KMS-11 (cell line): ENCODE data around the gene DNAJC4.

Source experiments
- H2AFZ ChIP-seq: fragments of 200-600 bp; sonication (generic); 2 replicates; pipeline ENCODE4 v1.6.1; 2016; ENCODE audit warnings: antibody characterized with exemption, mixed run types, low read depth
- H3K27ac ChIP-seq: fragments of 200-600 bp; sonication (generic); 2 replicates; pipeline ENCODE4 v1.6.1; 2016; ENCODE audit warnings: mild to moderate bottlenecking, mixed run types
- H3K27me3 ChIP-seq: fragments of 200-600 bp; sonication (generic); 2 replicates; pipeline ENCODE4 v1.6.1; 2017; ENCODE audit warnings: mild to moderate bottlenecking, low read depth, mixed run types, moderate library complexity; ENCODE audit not compliant: insufficient read depth
- H3K36me3 ChIP-seq: fragments of 200-600 bp; sonication (generic); 2 replicates; pipeline ENCODE4 v1.6.1; 2017; ENCODE audit warnings: mild to moderate bottlenecking, mixed run types; ENCODE audit not compliant: insufficient read depth
- H3K4me1 ChIP-seq: fragments of 200-600 bp; sonication (generic); 2 replicates; pipeline ENCODE4 v1.6.1; 2016; ENCODE audit warnings: mild to moderate bottlenecking, low read depth, mixed run types; ENCODE audit not compliant: poor library complexity, severe bottlenecking
- H3K4me2 ChIP-seq: fragments of 200-600 bp; sonication (generic); 2 replicates; pipeline ENCODE4 v1.7.0; 2016; ENCODE audit warnings: mild to moderate bottlenecking, mixed run types
- H3K4me3 ChIP-seq: fragments of 200-600 bp; sonication (generic); IDR thresholded peaks from 2 replicates; pipeline ENCODE4 v1.6.1; 2017; ENCODE audit warnings: low read depth, low read length, mixed read lengths; ENCODE audit not compliant: insufficient read depth
- H3K79me2 ChIP-seq: fragments of 200-600 bp; sonication (generic); 2 replicates; pipeline ENCODE4 v1.6.1; 2016; ENCODE audit warnings: low read depth, mixed run types; ENCODE audit not compliant: insufficient read depth
- H3K9ac ChIP-seq: fragments of 200-600 bp; sonication (generic); 2 replicates; pipeline ENCODE4 v1.6.1; 2016; ENCODE audit warnings: mild to moderate bottlenecking, mixed run types
- H4K20me1 ChIP-seq: fragments of 200-600 bp; sonication (generic); 2 replicates; pipeline ENCODE4 v1.6.1; 2016; ENCODE audit warnings: mild to moderate bottlenecking, mixed run types; ENCODE audit not compliant: insufficient read depth
- TF ChIP-seq, protein P1 (sequence below): fragments of 200-600 bp; sonication (generic); conservative IDR thresholded peaks from 2 replicates; pipeline ENCODE4 v1.6.1; 2017; ENCODE audit warnings: low read depth, mild to moderate bottlenecking, antibody characterized with exemption, low read length, moderate library complexity, mixed read lengths

The DNAJC4 gene

DNA sequence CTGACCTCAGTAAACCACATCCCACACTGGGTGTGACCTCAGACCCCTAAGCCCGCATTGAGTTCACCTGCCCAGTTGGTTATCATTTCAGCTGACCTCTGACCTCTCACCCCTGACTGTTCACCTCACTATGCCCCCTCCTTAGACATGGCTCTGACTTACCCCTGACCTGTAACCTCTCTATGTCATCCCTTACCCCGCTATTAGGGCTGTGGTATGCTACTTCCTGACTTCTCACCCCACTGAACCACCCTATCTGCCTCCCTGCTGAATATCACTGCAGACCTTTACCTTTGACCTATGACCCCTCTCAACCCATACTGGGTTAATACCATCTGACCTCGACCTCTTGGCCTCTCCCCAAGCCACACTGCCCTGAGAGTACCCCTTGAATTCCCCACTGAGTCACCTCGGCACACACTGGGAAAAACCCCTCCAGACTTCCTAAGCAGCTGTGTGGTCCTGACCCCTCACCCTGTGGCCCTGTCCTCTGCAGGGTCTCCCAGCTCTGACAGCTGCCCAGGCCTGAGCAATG is 29.3 kb downstream of the DNAJC4 start:
- H3K4me1 ChIP-seq = no peaks in the 10 kb centered on the region
- no peak overlapping the region for H2AFZ ChIP-seq
- H3K36me3 ChIP-seq = no peaks in the 10 kb centered on the region
- TF ChIP-seq, protein P1, sequence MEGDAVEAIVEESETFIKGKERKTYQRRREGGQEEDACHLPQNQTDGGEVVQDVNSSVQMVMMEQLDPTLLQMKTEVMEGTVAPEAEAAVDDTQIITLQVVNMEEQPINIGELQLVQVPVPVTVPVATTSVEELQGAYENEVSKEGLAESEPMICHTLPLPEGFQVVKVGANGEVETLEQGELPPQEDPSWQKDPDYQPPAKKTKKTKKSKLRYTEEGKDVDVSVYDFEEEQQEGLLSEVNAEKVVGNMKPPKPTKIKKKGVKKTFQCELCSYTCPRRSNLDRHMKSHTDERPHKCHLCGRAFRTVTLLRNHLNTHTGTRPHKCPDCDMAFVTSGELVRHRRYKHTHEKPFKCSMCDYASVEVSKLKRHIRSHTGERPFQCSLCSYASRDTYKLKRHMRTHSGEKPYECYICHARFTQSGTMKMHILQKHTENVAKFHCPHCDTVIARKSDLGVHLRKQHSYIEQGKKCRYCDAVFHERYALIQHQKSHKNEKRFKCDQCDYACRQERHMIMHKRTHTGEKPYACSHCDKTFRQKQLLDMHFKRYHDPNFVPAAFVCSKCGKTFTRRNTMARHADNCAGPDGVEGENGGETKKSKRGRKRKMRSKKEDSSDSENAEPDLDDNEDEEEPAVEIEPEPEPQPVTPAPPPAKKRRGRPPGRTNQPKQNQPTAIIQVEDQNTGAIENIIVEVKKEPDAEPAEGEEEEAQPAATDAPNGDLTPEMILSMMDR = no peak
- no peaks in the 10 kb centered on the region for H3K79me2 ChIP-seq
- no peak overlapping the region for H3K27ac ChIP-seq
- no peak overlapping the region for H3K4me2 ChIP-seq
- H4K20me1 ChIP-seq = no peaks in the 10 kb centered on the region
- no peak overlapping the region for H3K9ac ChIP-seq
- no peaks in the 10 kb centered on the region for H3K27me3 ChIP-seq
- no peak overlapping the region for H3K4me3 ChIP-seq

DNA sequence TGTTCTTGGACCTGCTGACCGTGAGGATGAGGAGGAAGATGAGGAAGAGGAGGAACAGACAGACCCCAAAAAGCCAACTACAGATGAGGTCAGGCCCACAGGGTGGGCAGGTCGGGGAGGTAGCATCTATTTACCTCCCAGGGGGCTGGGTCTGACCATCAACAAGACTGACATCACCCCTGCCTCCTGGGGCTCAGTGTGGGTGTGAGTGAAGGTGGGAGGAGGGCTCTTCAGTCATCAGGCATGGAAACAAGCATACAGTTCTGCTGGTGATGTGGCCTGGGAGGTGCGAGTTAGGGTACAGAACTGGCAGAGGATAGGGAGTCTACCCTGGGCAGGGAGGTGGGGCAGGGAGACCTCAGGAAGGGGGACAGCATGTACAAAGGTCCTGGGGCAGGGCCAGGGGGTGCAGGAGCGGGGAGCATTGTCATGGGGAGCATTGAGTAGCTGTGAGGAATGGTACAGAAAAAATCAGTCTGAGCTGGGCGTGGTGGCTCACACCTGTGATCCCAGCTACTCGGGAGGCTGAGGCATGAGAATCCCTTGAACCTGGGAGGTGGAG is 29.9 kb downstream of the DNAJC4 start:
- H3K4me2 ChIP-seq = no peak overlapping the region
- no peak overlapping the region for H3K4me3 ChIP-seq
- no peak overlapping the region for H3K9ac ChIP-seq
- no peaks in the 10 kb centered on the region for H4K20me1 ChIP-seq
- H3K36me3 ChIP-seq = no peaks in the 10 kb centered on the region
- H3K79me2 ChIP-seq = no peaks in the 10 kb centered on the region
- H3K27ac ChIP-seq = no peak overlapping the region
- H3K27me3 ChIP-seq = no peaks in the 10 kb centered on the region
- no peaks in the 10 kb centered on the region for H3K4me1 ChIP-seq
- TF ChIP-seq, protein P1 = no peak
- H2AFZ ChIP-seq = no peak overlapping the region

DNA sequence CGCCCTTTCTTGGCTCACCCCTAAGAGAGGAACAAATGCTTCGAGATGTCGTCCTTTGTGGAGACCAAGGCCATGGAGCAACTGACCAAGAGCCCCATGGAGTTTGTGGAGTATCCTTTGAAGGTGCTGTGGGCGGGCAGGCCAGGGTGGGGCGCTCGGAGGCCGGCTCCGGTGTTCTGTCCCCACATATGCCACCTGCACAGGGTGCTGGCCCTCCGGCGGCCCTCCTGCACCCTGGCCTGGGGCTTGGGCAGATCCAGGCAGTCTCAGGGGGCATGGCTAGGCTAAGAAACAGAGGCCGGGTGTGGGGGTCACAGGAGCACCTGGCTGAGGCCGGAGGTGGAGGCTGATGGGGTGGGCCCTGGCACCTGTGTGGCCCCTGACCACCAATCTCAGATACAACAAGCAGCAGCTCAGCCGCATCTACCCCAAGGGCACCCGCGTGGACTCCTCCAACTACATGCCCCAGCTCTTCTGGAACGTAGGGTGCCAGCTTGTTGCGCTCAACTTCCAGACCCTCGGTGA is 31.3 kb downstream of the DNAJC4 start:
- Histone ChIP-seq H3K79me2 (no peaks in the 10 kb centered on the region), H3K4me1 (no peaks in the 10 kb centered on the region), H3K4me3 (no peak overlapping the region), H2AFZ (no peak overlapping the region), H4K20me1 (no peaks in the 10 kb centered on the region), H3K36me3 (no peaks in the 10 kb centered on the region), H3K27ac (no peak overlapping the region), H3K9ac (no peak overlapping the region), H3K4me2 (no peak overlapping the region), H3K27me3 (no peaks in the 10 kb centered on the region)
- TF ChIP-seq, protein P1 = no peak

DNA sequence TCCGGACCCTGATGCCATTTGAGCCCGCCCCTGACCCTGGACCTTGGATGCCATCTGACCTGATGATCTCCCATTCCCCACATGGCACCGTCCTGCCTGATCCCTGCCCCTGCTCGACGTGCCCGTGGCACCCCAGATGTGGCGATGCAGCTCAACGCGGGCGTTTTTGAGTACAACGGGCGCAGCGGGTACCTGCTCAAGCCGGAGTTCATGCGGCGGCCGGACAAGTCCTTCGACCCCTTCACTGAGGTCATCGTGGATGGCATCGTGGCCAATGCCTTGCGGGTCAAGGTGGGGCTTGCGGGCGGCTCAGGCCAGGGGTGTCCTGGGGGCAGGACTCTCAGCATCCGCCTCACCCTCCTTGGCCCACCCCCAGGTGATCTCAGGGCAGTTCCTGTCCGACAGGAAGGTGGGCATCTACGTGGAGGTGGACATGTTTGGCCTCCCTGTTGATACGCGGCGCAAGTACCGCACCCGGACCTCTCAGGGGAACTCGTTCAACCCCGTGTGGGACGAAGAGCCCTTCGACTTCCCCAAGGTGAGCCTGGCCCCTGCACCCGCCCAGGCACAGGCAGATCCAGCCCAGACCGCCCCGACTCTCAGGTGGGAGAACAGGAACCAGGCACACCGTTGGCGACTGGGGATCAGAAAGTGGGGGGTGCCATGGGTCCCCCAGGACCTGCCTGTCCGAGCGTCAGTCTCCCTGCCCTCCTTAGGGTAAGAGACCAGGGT is 32.1 kb downstream of the DNAJC4 start:
- H4K20me1 ChIP-seq = no peaks in the 10 kb centered on the region
- no peaks in the 10 kb centered on the region for H3K79me2 ChIP-seq
- H3K27ac ChIP-seq = no peak overlapping the region
- no peak overlapping the region for H3K9ac ChIP-seq
- no peak overlapping the region for H2AFZ ChIP-seq
- no peaks in the 10 kb centered on the region for H3K4me1 ChIP-seq
- TF ChIP-seq, protein P1 = no peak
- H3K4me2 ChIP-seq = no peak overlapping the region
- H3K27me3 ChIP-seq = no peaks in the 10 kb centered on the region
- H3K4me3 ChIP-seq = no peak overlapping the region
- H3K36me3 ChIP-seq = no peaks in the 10 kb centered on the region
